B cell (primary cell): ENCODE measurements around the gene KDM1B.

ENCODE experiments used
- CTCF ChIP-seq: fragments of 200-600 bp; IDR thresholded peaks from one replicate; pipeline ENCODE4 v1.8.0; 2022; ENCODE audit warnings: antibody characterized with exemption, mild to moderate bottlenecking
- EZH2 ChIP-seq: IDR thresholded peaks from 2 replicates; pipeline ENCODE4 v1.6.1; 2012; ENCODE audit warnings: borderline replicate concordance, low read depth, mild to moderate bottlenecking, moderate library complexity, low read length; ENCODE audit not compliant: insufficient read depth, poor library complexity, severe bottlenecking

- TF ChIP-seq CTCF (no peak), EZH2 (no peak)
Observed at GRCh38 chr6:18187701-18188100, 32.5 kb downstream of the KDM1B start.
